BLaER1 (cell line): ENCODE measurements around the gene HNRNPAB.

Experiments used
- H3K27ac ChIP-seq: shearing (Covaris generic); formaldehyde crosslinking; 2 replicates; pipeline ENCODE4 v1.8.1; 2022
- H3K27me3 ChIP-seq: shearing (Covaris generic); formaldehyde crosslinking; 2 replicates; pipeline ENCODE4 v1.8.1; 2022
- H3K36me3 ChIP-seq: shearing (Covaris generic); formaldehyde crosslinking; 2 replicates; pipeline ENCODE4 v1.8.1; 2022
- H3K4me1 ChIP-seq: shearing (Covaris generic); formaldehyde crosslinking; 2 replicates; pipeline ENCODE4 v1.8.1; 2022
- H3K4me2 ChIP-seq: shearing (Covaris generic); formaldehyde crosslinking; 2 replicates; pipeline ENCODE4 v1.8.1; 2022
- H3K4me3 ChIP-seq: shearing (Covaris generic); formaldehyde crosslinking; 2 replicates; pipeline ENCODE4 v1.8.1; 2022
- H3K9ac ChIP-seq: shearing (Covaris generic); formaldehyde crosslinking; 2 replicates; pipeline ENCODE4 v1.8.1; 2022
- H3K9me3 ChIP-seq: shearing (Covaris generic); formaldehyde crosslinking; 2 replicates; pipeline ENCODE4 v1.8.1; 2022
- H4K20me1 ChIP-seq: shearing (Covaris generic); formaldehyde crosslinking; 2 replicates; pipeline ENCODE4 v1.8.1; 2022
- Cebpa-rat ChIP-seq: shearing (Covaris generic); IDR thresholded peaks from 2 replicates; pipeline ENCODE4 v1.8.1; 2022

Gene HNRNPAB

DNA sequence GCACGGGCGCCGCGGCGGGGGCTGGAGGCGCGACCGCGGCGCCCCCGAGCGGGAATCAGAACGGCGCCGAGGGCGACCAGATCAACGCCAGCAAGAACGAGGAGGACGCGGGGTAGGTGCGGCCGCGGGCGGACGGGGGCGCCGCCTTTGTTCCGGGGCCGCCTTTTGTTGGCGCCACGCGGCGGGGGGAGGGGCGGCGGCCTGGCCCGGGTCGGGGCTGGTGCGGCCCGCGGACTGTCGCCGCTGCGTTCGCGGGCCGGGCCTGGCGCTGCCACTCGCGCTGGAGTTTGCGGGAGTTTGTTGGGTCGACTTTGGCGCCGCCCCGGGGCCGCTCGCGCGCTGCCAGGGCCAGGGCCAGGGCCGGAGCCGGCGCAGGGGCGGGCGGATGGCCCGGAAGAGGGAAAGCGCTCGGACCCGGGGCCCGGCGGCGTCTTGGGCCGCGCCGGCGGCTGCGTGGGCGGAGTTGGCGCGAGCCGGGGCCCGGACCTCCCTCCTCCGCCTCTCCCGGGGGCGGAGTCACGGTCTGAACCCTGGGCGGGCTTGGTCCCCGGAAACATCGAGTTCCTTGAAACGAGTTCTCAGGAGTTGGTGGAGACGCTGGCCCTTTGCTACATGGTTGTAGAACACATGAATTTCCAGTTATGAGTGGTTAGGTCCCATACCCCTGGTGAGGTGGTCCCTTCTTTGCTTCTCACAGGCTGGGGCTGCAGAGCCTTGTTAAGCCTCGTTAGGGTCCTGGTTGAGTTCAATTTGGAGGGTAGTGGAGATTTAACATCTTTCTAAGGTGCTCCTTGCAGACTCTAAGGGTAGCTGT, 809 bp downstream of the HNRNPAB start:
- TF ChIP-seq Cebpa-rat, result no peak
- H3K9ac ChIP-seq, result peak overlapping the region; percentile 98
- H3K9me3 ChIP-seq, result no peaks in the 10 kb centered on the region
- H3K27me3 ChIP-seq, result no peaks in the 10 kb centered on the region
- H3K4me2 ChIP-seq, result peak overlapping the region; percentile 92
- peak overlapping the region; percentile 97 for H3K27ac ChIP-seq
- H3K36me3 ChIP-seq, result peaks cover 49% of the 10 kb centered on the region
- H3K4me3 ChIP-seq, result peak overlapping the region; percentile 88
- H4K20me1 ChIP-seq, result peaks cover 56% of the 10 kb centered on the region
- peaks cover 30% of the 10 kb centered on the region for H3K4me1 ChIP-seq

DNA sequence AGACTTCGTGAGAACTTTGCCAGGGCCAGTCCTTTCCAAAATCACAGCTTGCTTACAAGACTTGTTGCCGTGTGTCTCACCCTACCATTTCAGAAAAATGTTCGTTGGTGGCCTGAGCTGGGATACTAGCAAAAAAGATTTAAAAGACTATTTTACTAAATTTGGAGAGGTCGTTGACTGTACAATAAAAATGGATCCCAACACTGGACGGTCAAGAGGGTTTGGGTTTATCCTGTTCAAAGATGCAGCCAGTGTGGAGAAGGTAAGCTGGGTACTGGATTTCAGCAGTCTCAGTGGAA, 1.4 kb downstream of the HNRNPAB start:
- Histone ChIP-seq H3K4me2 (peak overlapping the region; percentile 92), H3K36me3 (peaks cover 55% of the 10 kb centered on the region), H3K9me3 (no peaks in the 10 kb centered on the region), H3K9ac (peak overlapping the region; percentile 98), H3K4me3 (peak overlapping the region; percentile 88), H3K27me3 (no peaks in the 10 kb centered on the region), H3K27ac (peak overlapping the region; percentile 97), H4K20me1 (peaks cover 62% of the 10 kb centered on the region), H3K4me1 (peaks cover 30% of the 10 kb centered on the region)
- no peak for TF ChIP-seq Cebpa-rat

DNA sequence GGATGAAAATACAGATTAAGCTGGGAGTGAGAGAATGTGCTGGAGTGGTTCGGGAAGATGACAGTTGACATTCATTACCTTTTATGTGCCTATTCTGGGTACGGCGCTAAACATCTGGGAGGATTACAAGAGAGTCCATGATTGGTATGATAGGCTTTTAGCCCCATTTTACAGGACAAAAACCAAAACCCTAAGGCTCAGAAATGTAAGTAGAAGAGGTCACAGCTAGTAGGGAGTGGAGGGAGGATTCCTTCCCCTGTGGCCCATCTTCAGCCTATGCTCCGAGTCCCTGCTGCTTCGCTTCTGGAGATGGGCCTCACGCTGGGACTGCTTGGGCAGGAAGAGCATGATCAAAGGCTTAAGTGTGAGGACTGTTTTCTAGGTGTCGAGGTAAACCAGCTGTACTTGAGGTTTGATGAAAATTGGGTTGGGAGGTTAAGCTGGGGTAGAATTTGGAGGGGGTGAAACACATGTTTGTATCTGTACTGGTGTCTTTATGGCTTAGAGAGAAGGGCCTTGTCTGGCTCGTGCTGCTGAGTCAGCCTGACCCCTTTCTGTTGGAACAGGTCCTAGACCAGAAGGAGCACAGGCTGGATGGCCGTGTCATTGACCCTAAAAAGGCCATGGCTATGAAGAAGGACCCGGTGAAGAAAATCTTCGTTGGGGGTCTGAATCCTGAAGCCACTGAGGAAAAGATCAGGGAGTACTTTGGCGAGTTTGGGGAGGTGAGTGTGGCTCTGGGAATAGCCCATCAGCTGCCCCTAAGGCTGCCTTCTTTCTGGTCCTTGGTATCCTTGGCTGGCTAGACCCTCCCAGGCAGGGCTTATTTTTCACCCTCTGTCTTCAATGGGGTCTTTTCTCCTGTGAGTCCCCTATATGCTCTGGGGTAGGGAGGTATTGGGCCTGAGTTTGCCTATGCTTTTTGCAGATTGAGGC, 2.1 kb downstream of the HNRNPAB start:
- H3K27ac ChIP-seq, result no peak overlapping the region
- peak overlapping the region; percentile 88 for H3K4me3 ChIP-seq
- peaks cover 69% of the 10 kb centered on the region for H4K20me1 ChIP-seq
- H3K9ac ChIP-seq, result peak overlapping the region; percentile 98
- H3K4me1 ChIP-seq, result peaks cover 30% of the 10 kb centered on the region
- peak overlapping the region; percentile 92 for H3K4me2 ChIP-seq
- H3K9me3 ChIP-seq, result no peaks in the 10 kb centered on the region
- no peak for TF ChIP-seq Cebpa-rat
- H3K27me3 ChIP-seq, result no peaks in the 10 kb centered on the region
- H3K36me3 ChIP-seq, result peaks cover 62% of the 10 kb centered on the region

DNA sequence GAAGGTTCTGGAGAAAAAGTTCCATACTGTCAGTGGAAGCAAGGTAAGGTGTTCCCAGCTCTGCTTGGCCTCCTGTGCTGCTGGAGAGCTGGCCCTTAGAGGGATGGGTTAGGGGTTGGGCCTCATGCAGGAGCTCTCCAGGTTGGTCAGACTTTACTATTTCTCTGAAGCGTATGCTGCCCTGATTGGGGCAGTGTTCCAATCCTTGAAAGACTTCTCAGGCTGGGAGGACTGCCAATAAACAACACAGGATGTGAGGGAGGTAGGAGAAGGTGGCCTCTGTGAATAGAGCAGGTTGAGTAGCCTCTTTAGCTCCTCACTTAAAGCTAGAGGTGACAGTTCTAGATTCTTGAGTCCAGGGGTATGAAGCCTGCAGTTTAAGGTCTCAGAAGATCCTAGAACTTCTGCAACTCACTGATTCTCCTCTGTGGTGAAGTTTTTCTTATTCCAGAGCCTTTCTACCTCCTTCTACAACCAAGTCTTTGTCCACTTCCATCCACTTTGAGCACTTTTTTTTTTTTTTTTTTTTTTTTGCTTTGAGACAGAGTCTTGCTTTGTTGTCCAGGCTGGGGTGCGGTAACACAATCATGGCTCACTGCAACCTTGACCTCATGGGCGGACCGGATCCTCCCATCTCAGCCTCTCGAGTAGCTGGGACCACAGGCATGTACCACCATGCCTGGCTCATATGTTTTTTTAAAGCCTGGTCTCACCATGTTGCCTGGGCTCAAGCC, 3.0 kb downstream of the HNRNPAB start:
- peak overlapping the region; percentile 98; the same call in 1 of the 2 replicates for H3K9ac ChIP-seq
- H4K20me1 ChIP-seq, result peaks cover 78% of the 10 kb centered on the region
- H3K36me3 ChIP-seq, result peaks cover 71% of the 10 kb centered on the region
- no peak overlapping the region for H3K27ac ChIP-seq
- H3K27me3 ChIP-seq, result no peaks in the 10 kb centered on the region
- peaks cover 25% of the 10 kb centered on the region for H3K4me1 ChIP-seq
- TF ChIP-seq Cebpa-rat, result no peak
- H3K9me3 ChIP-seq, result no peaks in the 10 kb centered on the region
- peak overlapping the region; percentile 88; the same call in 1 of the 2 replicates for H3K4me3 ChIP-seq
- H3K4me2 ChIP-seq, result peak overlapping the region; percentile 92

DNA sequence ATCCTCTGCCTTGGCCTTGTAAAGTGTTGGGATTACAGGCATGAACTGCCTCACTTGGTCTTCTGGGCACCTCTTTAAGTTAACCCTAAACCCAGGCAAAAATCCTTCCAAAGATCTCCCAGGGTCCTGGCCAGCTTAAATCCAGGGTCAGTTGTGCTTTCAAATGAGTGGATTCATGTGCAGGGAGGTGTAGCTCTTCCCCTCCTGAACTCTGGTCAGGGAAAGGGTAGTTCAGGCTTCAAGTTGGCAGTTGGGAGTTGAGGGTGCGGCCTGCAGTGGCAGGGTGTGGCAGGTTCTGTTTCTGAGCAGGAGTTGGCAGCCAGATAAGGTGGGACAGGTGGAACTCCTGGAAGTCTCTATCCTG, 3.6 kb downstream of the HNRNPAB start:
- TF ChIP-seq Cebpa-rat, result no peak
- Histone ChIP-seq H3K4me2 (peak overlapping the region; percentile 30; the same call in 1 of the 2 replicates), H3K27me3 (no peaks in the 10 kb centered on the region), H3K9me3 (no peaks in the 10 kb centered on the region), H3K4me1 (peaks cover 24% of the 10 kb centered on the region), H3K36me3 (peaks cover 77% of the 10 kb centered on the region), H3K9ac (no peak overlapping the region), H4K20me1 (peaks cover 84% of the 10 kb centered on the region), H3K27ac (no peak overlapping the region), H3K4me3 (no peak overlapping the region)

DNA sequence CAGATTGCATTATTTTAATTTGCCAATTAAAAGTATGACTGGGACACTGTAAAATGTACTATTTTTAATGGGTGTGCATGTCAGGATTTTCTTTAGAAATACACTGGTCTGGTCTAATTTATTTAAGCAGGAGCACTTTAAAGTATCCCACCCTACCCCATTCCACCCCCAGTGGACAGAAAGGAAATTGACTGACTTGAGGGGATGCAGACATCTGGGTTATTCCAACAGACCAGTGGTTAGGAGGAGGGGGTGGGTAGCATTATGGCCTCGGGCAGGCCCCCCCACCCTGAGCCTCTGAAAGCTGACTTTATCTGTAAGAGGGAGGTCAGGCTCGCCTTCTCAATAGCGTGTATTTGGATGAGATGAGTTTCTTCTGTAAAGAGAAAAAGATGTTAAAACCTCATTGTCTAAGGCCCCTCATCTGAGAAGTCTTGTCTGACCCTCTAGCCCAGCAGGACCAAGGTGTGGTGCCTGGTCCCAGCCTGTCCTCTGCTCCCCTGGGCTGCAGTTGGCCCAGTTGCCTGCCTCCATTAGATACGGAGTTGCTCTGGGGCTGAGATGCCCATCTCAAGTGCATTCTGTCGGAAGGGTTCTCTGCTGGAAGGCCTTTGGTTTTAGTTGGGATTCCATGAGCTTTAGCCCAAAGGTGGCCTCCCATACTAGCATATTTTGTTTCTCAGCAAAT, 4.4 kb downstream of the HNRNPAB start:
- H3K9ac ChIP-seq, result no peak overlapping the region
- H3K9me3 ChIP-seq, result no peaks in the 10 kb centered on the region
- no peak overlapping the region for H3K4me2 ChIP-seq
- peaks cover 91% of the 10 kb centered on the region for H4K20me1 ChIP-seq
- H3K27ac ChIP-seq, result no peak overlapping the region
- TF ChIP-seq Cebpa-rat, result no peak
- peaks cover 27% of the 10 kb centered on the region for H3K4me1 ChIP-seq
- no peak overlapping the region for H3K4me3 ChIP-seq
- no peaks in the 10 kb centered on the region for H3K27me3 ChIP-seq
- peaks cover 84% of the 10 kb centered on the region for H3K36me3 ChIP-seq

DNA sequence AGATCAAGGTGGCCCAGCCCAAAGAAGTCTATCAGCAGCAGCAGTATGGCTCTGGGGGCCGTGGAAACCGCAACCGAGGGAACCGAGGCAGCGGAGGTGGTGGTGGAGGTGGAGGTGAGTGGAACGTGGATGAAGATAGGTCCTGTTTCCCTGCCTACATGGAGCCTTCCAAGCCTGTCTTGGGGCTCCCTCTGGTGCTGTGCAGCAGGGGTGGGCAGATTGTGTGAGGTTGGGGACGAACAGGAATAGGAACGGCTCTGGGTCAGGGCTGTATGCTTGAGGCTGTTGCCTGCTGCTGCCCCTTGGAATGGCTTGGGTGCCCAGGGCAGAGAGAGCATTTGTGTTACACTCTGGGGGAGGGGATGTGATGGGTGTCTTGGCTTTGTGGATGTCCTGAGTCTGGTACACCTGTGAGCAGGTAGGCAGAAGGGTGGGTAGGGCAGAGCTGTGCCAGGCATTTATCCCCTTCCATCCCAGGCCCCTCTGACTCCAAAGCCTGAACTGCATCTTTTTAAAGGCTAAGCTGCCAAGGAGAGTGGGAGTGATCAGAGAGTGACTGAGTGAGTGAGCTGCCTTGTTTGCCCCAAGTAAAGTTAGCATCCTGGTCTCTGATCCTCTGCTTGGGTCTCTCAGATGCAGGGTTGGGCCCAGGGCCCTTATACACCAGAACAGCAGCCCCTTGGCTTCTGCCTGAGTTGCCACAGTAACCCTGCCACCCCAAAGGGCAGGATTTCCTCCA, 5.2 kb downstream of the HNRNPAB start:
- no peak overlapping the region for H3K4me3 ChIP-seq
- no peak for TF ChIP-seq Cebpa-rat
- H3K36me3 ChIP-seq, result peaks cover 93% of the 10 kb centered on the region
- H3K4me2 ChIP-seq, result no peak overlapping the region
- H3K4me1 ChIP-seq, result peaks cover 28% of the 10 kb centered on the region
- H3K9ac ChIP-seq, result no peak overlapping the region
- no peak overlapping the region for H3K27ac ChIP-seq
- no peaks in the 10 kb centered on the region for H3K9me3 ChIP-seq
- peaks cover 100% of the 10 kb centered on the region for H4K20me1 ChIP-seq
- H3K27me3 ChIP-seq, result no peaks in the 10 kb centered on the region

DNA sequence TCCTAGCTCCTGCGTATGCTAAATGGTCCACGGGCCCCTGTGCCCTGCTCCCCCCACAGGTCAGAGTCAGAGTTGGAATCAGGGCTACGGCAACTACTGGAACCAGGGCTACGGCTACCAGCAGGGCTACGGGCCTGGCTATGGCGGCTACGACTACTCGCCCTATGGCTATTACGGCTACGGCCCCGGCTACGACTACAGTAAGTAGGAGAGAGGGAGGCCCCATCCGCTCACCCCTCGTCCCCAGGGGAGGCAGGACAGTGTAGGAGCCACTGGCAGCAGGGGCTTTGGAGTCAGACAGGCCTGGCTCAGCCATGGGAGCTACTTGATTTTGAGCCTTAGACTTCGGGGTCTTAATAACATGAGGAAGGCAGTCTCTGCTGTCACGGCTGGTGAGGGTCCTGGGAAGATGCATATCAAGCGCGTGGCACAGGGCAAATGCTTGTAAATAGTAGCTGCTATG, 5.8 kb downstream of the HNRNPAB start:
- no peak overlapping the region for H3K4me2 ChIP-seq
- H4K20me1 ChIP-seq, result peaks cover 100% of the 10 kb centered on the region
- no peak overlapping the region for H3K4me3 ChIP-seq

More for the DNA sequence above, 5.8 kb downstream of the HNRNPAB start:
- TF ChIP-seq Cebpa-rat, result no peak
- Histone ChIP-seq H3K36me3 (peaks cover 99% of the 10 kb centered on the region), H3K9me3 (no peaks in the 10 kb centered on the region), H3K27ac (no peak overlapping the region), H3K9ac (no peak overlapping the region), H3K4me1 (peaks cover 28% of the 10 kb centered on the region), H3K27me3 (no peaks in the 10 kb centered on the region)
